Activated T-cell treated with anti-CD3 and anti-CD28 coated beads for 1 hour (primary cell): ENCODE data around the gene MTHFR.

Experiments
- DNase-seq: peaks from one replicate; pipeline ENCODE4 v3.0.0-alpha.2; 2020; ENCODE audit warnings: low read depth

The MTHFR gene

DNA sequence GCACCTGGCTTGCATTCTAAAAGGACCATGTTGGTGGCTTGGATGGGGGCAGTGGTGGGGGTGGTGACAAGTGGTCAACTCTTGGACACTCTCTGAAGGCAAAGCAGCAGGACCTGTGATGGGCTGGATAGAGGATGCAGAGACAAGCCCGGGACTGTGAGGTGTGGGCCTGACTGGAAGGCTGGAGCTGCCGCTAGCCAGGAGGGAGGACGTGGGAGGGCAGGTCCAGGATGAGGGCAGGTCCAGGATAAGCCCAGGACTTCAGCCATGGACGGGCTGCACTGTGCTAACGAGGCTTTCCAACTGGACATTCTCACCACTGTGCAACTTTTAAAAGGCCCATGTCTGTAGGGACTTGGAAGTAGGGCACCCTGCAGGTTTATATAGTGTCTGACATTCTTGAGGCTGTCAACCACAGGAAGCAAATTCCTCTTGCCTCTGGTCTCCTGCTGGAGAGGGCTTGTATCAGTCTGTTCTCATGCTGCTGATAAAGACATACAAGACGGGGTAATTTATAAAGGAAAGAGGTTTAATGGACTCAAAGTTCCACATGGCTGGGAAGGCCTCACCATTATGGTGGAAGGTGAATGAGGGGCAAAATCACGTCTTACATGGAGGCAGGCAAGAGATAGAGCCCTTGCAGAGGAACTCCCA, 52.1 kb downstream of the MTHFR start:
- DNase-seq = no peak

DNA sequence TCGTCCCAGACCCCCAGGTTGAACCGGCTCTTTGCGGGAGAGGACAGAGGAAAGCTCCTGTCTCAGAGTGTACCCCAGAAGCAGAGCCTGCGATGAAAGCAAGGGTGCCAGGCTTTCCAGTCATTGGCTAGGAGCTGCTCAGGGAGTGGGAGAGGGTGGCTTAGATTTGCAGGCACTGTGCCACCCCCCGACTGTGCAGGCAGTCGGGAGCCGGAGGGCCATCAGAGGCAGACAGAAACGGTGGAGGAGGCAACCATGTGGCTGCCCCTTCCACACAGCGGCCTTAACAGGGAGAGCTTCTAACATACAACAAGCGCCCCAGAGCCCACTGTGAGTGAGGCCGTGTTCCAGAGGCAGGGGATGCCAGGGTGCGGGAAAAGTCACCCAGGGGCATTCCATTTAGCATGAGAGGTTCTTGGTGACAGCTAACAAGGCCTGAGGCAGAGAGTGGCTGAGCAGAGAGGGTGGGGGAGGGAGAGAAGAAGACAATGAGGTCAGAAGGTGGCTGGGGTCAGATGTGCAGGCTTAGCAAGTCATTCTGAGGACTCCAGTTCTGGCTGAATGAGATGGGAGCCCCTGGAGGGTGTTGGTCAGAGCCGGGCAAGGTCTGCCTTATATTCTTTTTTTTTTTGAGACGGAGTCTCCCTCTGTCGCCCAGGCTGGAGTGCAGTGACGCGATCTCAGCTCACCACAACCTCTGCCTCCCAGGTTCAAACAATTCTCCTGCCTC, 53.2 kb downstream of the MTHFR start:
- no peak for DNase-seq

GRCh38 chr1:11751087-11751486, 54.7 kb downstream of the MTHFR start:
- no peak for DNase-seq

DNA sequence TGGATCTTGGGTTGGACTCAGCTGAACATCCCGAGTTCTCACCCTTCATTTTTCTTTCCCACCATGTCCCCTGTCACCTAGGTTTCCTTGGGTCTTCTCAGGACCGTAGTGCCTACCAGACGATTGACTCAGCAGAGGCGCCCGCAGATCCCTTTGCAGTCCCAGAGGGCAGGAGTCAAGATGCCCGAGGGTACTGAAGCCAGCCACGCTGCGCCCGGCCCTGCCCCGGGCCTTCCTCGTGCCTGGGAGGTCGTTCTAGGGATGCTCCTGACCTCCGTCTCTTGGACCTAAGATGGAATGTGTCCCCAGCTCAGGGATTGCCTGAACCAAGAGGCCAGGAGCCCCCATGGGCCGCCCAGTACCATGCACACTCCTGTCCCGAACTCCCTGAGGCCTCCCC, 55.8 kb downstream of the MTHFR start:
- DNase-seq = no peak

DNA sequence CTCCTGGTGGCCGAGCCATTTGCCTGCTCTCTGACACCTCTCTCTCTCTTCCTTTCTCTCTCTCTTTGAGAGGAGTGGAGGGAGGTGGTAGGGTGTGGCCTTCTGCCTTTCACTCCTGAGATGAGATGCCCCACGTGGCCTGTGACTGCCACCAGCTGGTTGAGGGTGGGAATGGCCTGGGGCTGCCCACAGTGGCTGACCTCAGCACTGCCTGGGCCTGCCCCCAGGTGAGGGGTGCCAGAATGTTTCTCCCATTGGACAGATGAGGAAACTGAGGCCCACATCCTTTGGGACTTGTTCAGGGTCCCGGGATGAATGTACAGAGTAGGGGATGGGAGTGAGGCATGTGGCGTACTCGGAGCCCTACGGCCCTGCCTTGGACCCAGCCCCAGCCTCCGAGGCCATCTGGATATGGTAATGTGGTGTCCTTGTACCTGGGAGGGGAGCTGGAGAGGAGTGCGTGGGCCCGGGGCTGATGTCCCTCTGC, 56.5 kb downstream of the MTHFR start:
- DNase-seq = no peak

- no peak for DNase-seq
These were observed 57.2 kb downstream of the MTHFR start for GRCh38 chr1:11748294-11749202.

GRCh38 chr1:11746795-11747487, 58.8 kb downstream of the MTHFR start:
- no peak for DNase-seq

GRCh38 chr1:11746092-11746491, 59.7 kb downstream of the MTHFR start:
- no peak for DNase-seq

- no peak for DNase-seq
These were observed 61.5 kb downstream of the MTHFR start for GRCh38 chr1:11744287-11744686.

- DNase-seq = no peak
These were observed 63.7 kb downstream of the MTHFR start for GRCh38 chr1:11741919-11742558.

DNA sequence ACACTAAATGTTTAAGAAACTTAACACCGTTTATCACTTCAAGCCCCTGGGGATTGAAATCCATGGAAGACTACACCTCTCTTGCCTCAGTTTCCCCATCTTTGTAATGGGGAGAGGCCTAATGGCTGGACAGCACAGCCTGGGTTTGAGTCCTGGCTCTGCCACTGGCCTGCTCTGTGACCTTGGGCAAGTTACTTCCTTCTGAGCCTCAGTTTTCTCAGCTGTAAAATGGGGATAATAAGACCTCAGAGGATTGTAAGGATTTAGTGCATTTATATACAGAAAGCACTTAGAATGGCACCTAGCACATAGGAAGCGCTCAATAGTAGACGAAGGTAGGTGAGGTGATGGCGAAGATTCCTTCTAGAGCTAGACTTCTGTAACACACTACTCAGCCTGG, 64.3 kb downstream of the MTHFR start:
- DNase-seq = no peak

GRCh38 chr1:11740258-11741192, 65.2 kb downstream of the MTHFR start:
- no peak for DNase-seq

DNA sequence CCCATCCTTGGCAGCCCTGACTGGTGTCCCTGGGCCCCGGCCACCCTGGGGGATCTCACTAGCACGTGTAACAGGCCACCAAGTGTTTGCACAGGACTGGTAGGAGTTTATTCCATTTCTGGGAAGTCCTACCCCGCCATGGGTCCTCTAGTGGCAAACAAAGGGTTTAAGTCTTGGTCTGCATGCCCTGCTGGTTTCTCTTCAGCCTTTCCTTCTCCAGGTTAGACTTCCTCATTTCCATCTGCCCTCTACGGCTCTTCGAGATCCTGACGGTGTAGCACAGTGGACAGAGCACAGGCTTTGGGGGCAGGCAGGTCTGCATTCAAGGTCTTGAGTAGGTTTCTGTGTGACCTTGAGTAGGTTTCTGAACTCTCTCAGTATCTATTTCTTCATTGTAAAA, 67.0 kb downstream of the MTHFR start:
- DNase-seq = no peak

DNA sequence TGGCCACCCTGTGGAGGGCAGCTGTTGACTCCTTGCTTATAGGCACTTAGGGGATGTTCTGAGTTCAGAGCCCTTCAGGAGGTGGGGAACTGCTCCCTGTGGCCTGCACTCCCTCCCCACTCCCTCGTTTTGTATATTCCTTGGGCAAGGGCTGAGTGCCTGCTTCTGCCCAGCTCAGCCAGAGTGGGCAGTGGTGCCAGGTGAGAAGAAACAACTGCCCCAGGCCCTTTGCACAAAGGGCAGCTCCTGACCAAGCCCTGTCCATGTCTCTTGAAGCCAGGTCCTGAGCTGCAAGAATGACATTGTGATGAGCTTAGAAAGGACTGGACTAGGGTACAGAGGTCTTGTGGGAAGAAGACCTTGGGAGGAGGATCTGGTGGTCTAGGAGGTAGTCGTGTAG, 67.7 kb downstream of the MTHFR start:
- DNase-seq = no peak

DNA sequence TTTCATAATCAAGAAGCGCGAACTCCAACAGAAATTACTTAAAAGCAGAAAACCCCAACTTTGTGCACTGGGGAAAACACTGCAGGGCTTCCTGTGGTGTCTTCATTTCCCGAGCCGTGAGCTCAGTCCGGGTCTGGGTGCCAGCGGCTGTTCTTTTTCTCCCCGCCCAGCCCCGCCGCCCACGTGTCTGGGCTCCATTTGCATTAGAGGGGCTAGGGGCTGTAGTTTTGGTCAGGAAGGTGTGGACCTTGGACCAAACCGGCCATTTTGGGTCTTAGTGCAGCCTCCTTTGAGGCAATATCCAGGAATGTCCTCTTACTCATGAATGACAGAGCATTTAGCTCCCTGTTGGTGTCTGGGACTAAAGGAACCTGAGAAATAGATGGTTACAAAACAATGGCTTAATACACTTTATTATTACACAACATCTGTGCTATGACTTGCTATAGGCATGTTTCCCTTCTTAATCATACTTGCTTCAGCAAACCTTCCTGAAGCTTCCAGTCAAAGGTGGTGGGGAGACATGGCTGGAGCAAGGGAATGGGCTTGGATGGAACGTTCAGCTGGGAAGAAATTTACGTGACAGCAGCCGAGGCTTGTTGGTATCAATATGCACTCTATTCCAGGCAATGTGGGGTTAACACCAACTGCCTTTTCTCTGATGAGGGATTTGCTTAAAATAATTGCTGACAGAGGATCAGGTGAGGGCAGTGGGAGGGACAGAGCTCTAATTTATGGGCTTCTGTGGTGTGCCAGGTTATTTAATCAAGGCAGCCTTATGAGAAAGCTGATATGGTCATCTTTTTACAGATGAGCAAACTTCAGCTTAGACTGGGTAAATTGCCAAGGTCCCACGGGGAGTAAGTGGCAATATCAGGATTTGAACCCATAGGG, 68.8 kb downstream of the MTHFR start:
- no peak for DNase-seq

DNA sequence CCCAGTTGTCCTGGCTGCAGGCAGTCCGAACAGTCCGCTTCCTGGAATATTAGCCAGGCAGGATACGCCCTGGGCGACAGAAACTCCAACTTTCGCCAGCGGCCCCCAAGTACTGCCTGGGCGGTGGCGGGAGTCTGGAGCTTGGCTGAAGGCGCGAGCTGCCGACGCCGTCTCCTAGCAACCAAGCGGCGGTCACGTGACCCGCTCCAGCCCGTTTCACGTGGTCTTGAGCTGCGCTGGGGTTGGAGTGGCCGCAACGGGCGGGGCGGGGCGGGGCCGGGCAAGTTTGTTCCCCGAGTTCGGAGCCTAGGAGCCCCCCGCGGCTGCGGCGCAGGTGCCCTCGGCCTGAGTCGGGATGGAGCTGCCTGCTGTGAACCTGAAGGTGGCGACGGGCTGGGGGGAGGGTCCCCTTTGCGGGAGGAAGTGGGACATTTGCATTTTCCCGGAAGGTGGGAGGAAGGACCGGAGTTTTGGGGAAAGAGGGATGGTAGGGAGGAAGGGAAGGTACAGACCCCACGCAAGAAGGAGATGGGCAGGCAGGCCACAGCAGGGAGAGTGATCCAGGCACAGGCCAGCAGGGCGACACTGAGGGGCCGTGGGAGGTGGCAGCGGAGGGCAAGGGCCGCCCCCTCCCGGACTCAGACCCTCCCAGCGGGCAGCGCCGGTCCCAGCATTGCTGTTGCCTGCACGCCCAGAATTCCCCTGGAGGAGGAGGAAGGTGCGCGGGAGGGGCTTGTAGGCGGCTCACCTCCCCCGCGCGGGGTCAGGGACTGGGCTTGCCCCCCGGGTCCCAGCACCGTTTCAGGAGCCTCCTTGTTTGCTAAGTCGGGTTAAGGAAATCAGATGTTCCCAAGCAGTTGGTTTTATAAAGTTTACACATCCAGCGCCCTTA, 69.7 kb downstream of the MTHFR start, which contains the start of gene AGTRAP:
AGTRAP (plus strand) TSS at position 283 of the 892 bp plus-strand sequence; CDS start at position 356, 73 bp downstream.
- peak; percentile 74 for DNase-seq
